Astrocyte of the cerebellum (primary cell): ENCODE data around the gene SLC6A5.
"Not testable (repeated sequence)": the region's sequence is repeated elsewhere in the genome, so short reads cannot be mapped to it uniquely, and the experiment has no call there.

ENCODE experiments used
- DNase-seq: peaks from one replicate; pipeline ENCODE4 v3.0.0-alpha.2; 2011; ENCODE audit warnings: low read depth
- H3K4me3 ChIP-seq: 2 replicates; pipeline ENCODE4 v1.5.1; 2011; ENCODE audit warnings: mild to moderate bottlenecking, low read depth, low read length, moderate library complexity
- in situ Hi-C: cut with HindIII; loops from 2 replicates; pipeline ENCODE4 v1.10.0; 2017; ENCODE audit warnings: low sequenced_read_pairs
- TF ChIP-seq, protein P1 (sequence below): IDR thresholded peaks from 2 replicates; pipeline ENCODE4 v1.5.1; 2012; ENCODE audit warnings: low read length, low read depth, moderate library complexity, mild to moderate bottlenecking; ENCODE audit errors: missing control alignments

Gene SLC6A5

GRCh38 chr11:20563866-20564265 is 35.5 kb upstream of the SLC6A5 start:
- DNase-seq: no peak
- H3K4me3 ChIP-seq: no peak overlapping the region
- TF ChIP-seq, protein P1, sequence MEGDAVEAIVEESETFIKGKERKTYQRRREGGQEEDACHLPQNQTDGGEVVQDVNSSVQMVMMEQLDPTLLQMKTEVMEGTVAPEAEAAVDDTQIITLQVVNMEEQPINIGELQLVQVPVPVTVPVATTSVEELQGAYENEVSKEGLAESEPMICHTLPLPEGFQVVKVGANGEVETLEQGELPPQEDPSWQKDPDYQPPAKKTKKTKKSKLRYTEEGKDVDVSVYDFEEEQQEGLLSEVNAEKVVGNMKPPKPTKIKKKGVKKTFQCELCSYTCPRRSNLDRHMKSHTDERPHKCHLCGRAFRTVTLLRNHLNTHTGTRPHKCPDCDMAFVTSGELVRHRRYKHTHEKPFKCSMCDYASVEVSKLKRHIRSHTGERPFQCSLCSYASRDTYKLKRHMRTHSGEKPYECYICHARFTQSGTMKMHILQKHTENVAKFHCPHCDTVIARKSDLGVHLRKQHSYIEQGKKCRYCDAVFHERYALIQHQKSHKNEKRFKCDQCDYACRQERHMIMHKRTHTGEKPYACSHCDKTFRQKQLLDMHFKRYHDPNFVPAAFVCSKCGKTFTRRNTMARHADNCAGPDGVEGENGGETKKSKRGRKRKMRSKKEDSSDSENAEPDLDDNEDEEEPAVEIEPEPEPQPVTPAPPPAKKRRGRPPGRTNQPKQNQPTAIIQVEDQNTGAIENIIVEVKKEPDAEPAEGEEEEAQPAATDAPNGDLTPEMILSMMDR: no peak
- in situ Hi-C loops: no loop called here

DNA sequence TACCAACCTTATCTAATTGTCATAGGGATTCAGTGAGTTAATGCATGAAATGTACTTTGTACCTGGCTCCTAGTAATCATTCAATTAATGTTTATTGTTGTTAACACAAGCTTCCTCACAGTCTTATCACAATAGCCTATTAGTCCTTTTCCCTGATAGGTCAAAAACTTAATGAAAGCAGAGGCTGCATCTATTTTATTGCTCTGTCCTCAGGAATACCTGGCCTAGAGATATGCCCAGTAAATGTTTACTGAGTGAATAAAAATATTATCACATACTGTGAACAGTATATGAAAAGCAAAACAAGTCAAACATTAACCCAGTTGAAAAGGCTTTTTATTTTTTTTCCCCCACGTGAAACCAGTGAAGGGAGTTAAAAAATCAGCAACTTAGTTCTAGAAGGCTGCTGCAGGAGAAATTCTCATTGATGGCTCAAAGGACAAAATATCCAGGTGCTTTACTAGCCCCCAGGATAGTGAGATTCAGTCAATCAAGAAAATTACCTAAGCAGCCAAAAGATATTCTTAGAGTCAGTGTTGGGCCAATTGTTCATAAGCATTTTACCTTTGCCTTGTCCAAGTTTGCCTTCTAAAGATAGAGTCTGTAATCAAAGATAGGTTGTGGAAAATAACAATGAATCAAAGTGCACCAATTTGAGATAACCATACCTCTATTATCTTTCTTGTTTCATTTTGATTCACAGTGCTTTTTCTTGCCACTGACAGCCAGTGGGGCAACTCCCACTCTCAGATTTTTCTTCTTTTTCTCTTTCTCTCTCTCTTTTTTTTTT is 34.4 kb upstream of the SLC6A5 start:
- no peak overlapping the region for H3K4me3 ChIP-seq
- no peak for DNase-seq
- in situ Hi-C loops: no loop called here
- TF ChIP-seq, protein P1: no peak

- DNase-seq, in situ Hi-C loops, H3K4me3 ChIP-seq: not testable (repeated sequence)
Observed at GRCh38 chr11:20566115-20566514, 33.3 kb upstream of the SLC6A5 start.

DNA sequence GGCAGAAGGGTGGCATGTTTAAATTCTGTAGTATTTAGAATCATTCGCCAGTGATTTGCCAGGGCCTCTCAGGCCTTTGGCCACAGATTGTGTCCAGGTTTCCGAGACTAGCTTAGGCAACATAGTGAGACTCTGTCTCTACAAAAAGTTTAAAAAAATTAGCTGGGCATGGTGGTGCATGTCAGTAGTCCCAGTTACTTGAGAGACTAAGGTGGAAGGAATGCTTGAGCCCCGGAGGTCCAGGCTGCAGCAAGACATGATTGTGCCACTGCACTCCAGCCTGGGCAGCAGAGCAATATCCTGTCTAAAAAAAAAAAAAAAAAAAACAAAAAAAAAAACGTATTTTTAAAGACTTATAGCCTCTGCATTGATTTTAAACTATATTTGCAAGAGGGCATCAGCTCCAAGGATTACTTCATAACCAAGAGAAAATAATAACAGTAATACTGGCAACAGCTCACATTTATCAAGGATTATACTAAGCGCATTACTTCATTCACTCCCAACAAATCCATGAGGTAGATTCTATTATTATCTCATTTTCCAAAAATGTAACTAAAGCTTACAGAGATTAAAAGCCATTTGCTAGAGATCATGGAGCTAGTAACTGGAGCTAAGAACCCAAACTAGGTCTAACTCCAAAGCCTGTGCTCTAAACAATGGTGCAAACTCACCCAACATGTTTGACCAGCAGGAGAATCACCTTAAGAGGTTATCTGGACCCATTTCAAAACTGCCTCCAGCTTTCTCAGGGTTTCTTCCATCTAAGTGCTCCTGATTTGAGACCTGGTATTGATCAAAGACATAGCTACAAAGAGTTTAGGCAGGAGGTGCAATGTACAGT is 32.6 kb upstream of the SLC6A5 start:
- H3K4me3 ChIP-seq: no peak overlapping the region
- in situ Hi-C loops: no loop called here
- DNase-seq: no peak
- TF ChIP-seq, protein P1: no peak

- in situ Hi-C loops, DNase-seq, H3K4me3 ChIP-seq: not testable (repeated sequence)
Observed at GRCh38 chr11:20579725-20580124, 19.7 kb upstream of the SLC6A5 start.

GRCh38 chr11:20583201-20583600 is 16.2 kb upstream of the SLC6A5 start:
- H3K4me3 ChIP-seq: no peak overlapping the region
- DNase-seq: no peak
- in situ Hi-C loops: no loop called here
- TF ChIP-seq, protein P1: no peak

DNA sequence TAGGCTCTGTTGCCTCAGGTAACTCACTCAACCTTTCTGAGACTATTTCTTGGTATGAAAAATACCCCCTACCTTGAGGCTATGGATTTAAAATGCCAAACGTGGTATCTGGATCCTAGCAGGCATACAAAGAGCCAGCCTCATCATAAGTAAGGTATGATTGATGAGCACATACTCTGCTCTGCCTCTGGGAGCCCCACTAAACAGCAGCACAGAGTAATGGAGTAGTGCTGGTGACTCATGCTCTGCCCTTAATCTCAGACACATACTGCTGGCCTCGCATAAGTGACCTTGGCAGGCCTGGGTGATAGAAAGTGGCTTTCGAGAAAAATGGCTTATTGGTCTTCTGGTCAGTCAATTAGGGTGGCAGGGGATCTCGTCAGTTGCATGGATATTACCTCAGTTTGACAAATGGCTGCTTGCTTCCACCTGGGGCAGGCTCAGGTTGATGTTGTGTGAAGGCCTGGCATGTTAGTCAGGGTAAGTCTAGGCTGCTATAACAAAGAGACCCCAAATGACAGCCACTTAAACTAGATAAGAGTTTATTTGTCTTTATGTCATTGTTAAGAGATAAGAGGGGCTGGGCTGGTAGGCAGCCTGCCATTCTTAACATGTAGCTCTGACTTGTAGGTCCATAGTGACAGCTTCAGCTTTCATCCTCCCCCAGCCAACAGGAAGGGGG is 15.2 kb upstream of the SLC6A5 start:
- in situ Hi-C loops: no loop called here
- DNase-seq: no peak
- TF ChIP-seq, protein P1: no peak
- no peak overlapping the region for H3K4me3 ChIP-seq
